ENCODE measurements around the gene OR2M5. TPM values are rescaled to one million over a fixed set of nuclear protein-coding genes. Genes with fewer than 3 reads are reported as not detected.

OR2M5 gene
- total and polyA plus RNA-seq, 7 experiments from 2014 or later: not detected

- no peak overlapping the region for H3K4me3 ChIP-seq (ENCODE audit: low read length)
- no peak overlapping the region for H3K4me3 Mint-ChIP-seq
- H3K36me3 ChIP-seq (ENCODE audit: control insufficient read depth in 2 of 3, insufficient read depth in 3 of 3, low read length in 3 of 3): no peaks in the 10 kb centered on the region
- POLR2A ChIA-PET: no interaction called here
- peaks cover 0 to 40% (median 2%) of the 10 kb centered on the region in 11 donors for H3K9me3 Mint-ChIP-seq
- DNase-seq (no peak), ATAC-seq (no peak)
- H3K27ac ChIP-seq (ENCODE audit: low read depth, low read length): no peak overlapping the region
- H3K27ac Mint-ChIP-seq: no peak overlapping the region
- peaks cover 0 to 2% (median 0%) of the 10 kb centered on the region in 5 donors for H3K27me3 Mint-ChIP-seq
- H3K27me3 ChIP-seq (ENCODE audit: control insufficient read depth in 2 of 2, insufficient read depth in 2 of 2, low read length in 2 of 2): no peaks in the 10 kb centered on the region
- no peaks in the 10 kb centered on the region for H3K4me1 ChIP-seq (ENCODE audit: control insufficient read depth in 2 of 2, insufficient read depth in 2 of 2, low read length in 2 of 2)
- no peaks in the 10 kb centered on the region for H3K36me3 Mint-ChIP-seq
- CTCF ChIA-PET: no interaction called here
- H3K4me1 Mint-ChIP-seq: no peaks in the 10 kb centered on the region
- no peaks in the 10 kb centered on the region for H3K9me3 ChIP-seq (ENCODE audit: control insufficient read depth in 2 of 3, low read length in 3 of 3)
- intact Hi-C loops (cut with micrococcal nuclease): no loop called here
These were observed 8.1 kb upstream of the OR2M5 start for GRCh38 chr1:248136811-248137210.

GRCh38 chr1:248140846-248141245 lies 4.1 kb upstream of the OR2M5 start:
- DNase-seq (no peak), ATAC-seq (no peak)
- H3K36me3 ChIP-seq (ENCODE audit: control insufficient read depth in 2 of 3, insufficient read depth in 3 of 3, low read length in 3 of 3): no peaks in the 10 kb centered on the region
- Mint-ChIP-seq H3K4me1 (no peaks in the 10 kb centered on the region), H3K27ac (no peak overlapping the region), H3K4me3 (no peak overlapping the region), H3K27me3 (peaks cover 0 to 12% (median 0%) of the 10 kb centered on the region in 5 donors), H3K9me3 (peaks cover 0 to 14% (median 3%) of the 10 kb centered on the region in 11 donors), H3K36me3 (no peaks in the 10 kb centered on the region)
- no peaks in the 10 kb centered on the region for H3K9me3 ChIP-seq (ENCODE audit: control insufficient read depth in 2 of 3, low read length in 3 of 3)
- H3K27ac ChIP-seq (ENCODE audit: low read depth, low read length): no peak overlapping the region
- H3K27me3 ChIP-seq (ENCODE audit: control insufficient read depth in 2 of 2, insufficient read depth in 2 of 2, low read length in 2 of 2): peaks cover 0 to 3% of the 10 kb centered on the region in 2 donors
- no peaks in the 10 kb centered on the region for H3K4me1 ChIP-seq (ENCODE audit: control insufficient read depth in 2 of 2, insufficient read depth in 2 of 2, low read length in 2 of 2)
- H3K4me3 ChIP-seq (ENCODE audit: low read length): no peak overlapping the region
- intact Hi-C loops (cut with micrococcal nuclease): no loop called here
- ChIA-PET POLR2A (no interaction called here), CTCF (no interaction called here)

- no peak overlapping the region for H3K27ac Mint-ChIP-seq
- H3K9me3 Mint-ChIP-seq: peaks cover 0 to 29% (median 10%) of the 10 kb centered on the region in 11 donors
- CTCF ChIA-PET: no interaction called here
- POLR2A ChIA-PET: no interaction called here
- DNase-seq (no peak), ATAC-seq (no peak)
- intact Hi-C loops (cut with micrococcal nuclease): no loop called here
- Histone ChIP-seq H3K36me3 (ENCODE audit: control insufficient read depth in 2 of 3, insufficient read depth in 3 of 3, low read length in 3 of 3) (no peaks in the 10 kb centered on the region), H3K9me3 (ENCODE audit: control insufficient read depth in 2 of 3, low read length in 3 of 3) (no peaks in the 10 kb centered on the region), H3K27ac (ENCODE audit: low read depth, low read length) (no peak overlapping the region), H3K27me3 (ENCODE audit: control insufficient read depth in 2 of 2, insufficient read depth in 2 of 2, low read length in 2 of 2) (peaks cover 0 to 3% of the 10 kb centered on the region in 2 donors), H3K4me3 (ENCODE audit: low read length) (no peak overlapping the region), H3K4me1 (ENCODE audit: control insufficient read depth in 2 of 2, insufficient read depth in 2 of 2, low read length in 2 of 2) (no peaks in the 10 kb centered on the region)
- peaks cover 0 to 12% (median 0%) of the 10 kb centered on the region in 5 donors for H3K27me3 Mint-ChIP-seq
- no peak overlapping the region for H3K4me3 Mint-ChIP-seq
- H3K36me3 Mint-ChIP-seq: no peaks in the 10 kb centered on the region
- no peaks in the 10 kb centered on the region for H3K4me1 Mint-ChIP-seq
These were observed 1.6 kb upstream of the OR2M5 start for GRCh38 chr1:248143311-248143710.

GRCh38 chr1:248152056-248152827 lies 7.3 kb downstream of the OR2M5 start:
- no peak overlapping the region for H3K27ac ChIP-seq (ENCODE audit: low read depth, low read length)
- POLR2A ChIA-PET: no interaction called here
- H3K27me3 Mint-ChIP-seq: peaks cover 0 to 10% (median 0%) of the 10 kb centered on the region in 5 donors
- H3K9me3 Mint-ChIP-seq: peaks cover 0 to 18% (median 6%) of the 10 kb centered on the region in 11 donors
- ATAC-seq: no peak
- H3K27me3 ChIP-seq (ENCODE audit: control insufficient read depth in 2 of 2, insufficient read depth in 2 of 2, low read length in 2 of 2): no peaks in the 10 kb centered on the region
- no peak overlapping the region for H3K4me3 ChIP-seq (ENCODE audit: low read length)
- CTCF ChIA-PET: no interaction called here
- DNase-seq: no peak
- H3K36me3 Mint-ChIP-seq: no peaks in the 10 kb centered on the region
- no peaks in the 10 kb centered on the region for H3K9me3 ChIP-seq (ENCODE audit: control insufficient read depth in 2 of 3, low read length in 3 of 3)
- H3K4me1 Mint-ChIP-seq: no peaks in the 10 kb centered on the region
- H3K36me3 ChIP-seq (ENCODE audit: control insufficient read depth in 2 of 3, insufficient read depth in 3 of 3, low read length in 3 of 3): no peaks in the 10 kb centered on the region
- no peak overlapping the region for H3K27ac Mint-ChIP-seq
- H3K4me1 ChIP-seq (ENCODE audit: control insufficient read depth in 2 of 2, insufficient read depth in 2 of 2, low read length in 2 of 2): no peaks in the 10 kb centered on the region
- intact Hi-C loops (cut with micrococcal nuclease): no loop called here
- no peak overlapping the region for H3K4me3 Mint-ChIP-seq

DNA sequence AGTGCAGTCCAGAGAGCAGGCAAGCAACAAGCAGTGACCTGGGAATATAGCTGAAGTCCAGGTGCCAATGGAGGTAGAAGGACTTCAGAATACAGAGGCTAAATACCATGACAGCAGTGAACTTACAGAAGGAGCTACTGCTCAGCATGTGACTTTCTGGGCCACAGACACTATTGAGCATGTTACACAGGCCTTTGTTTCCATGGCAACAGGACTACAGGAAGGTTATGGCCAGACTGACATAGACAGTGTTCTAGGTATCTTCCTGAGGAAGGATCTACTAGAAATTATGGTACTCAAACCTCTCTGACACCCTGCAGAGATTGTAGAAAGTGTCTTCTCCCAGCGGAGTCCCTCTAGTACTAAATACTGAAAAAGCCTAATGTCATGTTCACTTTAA lies 11.0 kb downstream of the OR2M5 start:
- no peaks in the 10 kb centered on the region for H3K9me3 ChIP-seq (ENCODE audit: control insufficient read depth in 2 of 3, low read length in 3 of 3)
- Mint-ChIP-seq H3K4me3 (no peak overlapping the region), H3K36me3 (no peaks in the 10 kb centered on the region), H3K27me3 (peaks cover 0 to 13% (median 3%) of the 10 kb centered on the region in 5 donors), H3K4me1 (no peaks in the 10 kb centered on the region), H3K9me3 (peaks cover 0 to 5% (median 0%) of the 10 kb centered on the region in 11 donors), H3K27ac (no peak overlapping the region)
- no peaks in the 10 kb centered on the region for H3K36me3 ChIP-seq (ENCODE audit: control insufficient read depth in 2 of 3, insufficient read depth in 3 of 3, low read length in 3 of 3)
- CTCF ChIA-PET: no interaction called here
- no peaks in the 10 kb centered on the region for H3K4me1 ChIP-seq (ENCODE audit: control insufficient read depth in 2 of 2, insufficient read depth in 2 of 2, low read length in 2 of 2)
- intact Hi-C loops (cut with micrococcal nuclease): no loop called here
- no peaks in the 10 kb centered on the region for H3K27me3 ChIP-seq (ENCODE audit: control insufficient read depth in 2 of 2, insufficient read depth in 2 of 2, low read length in 2 of 2)
- POLR2A ChIA-PET: no interaction called here
- no peak overlapping the region for H3K27ac ChIP-seq (ENCODE audit: low read depth, low read length)
- ATAC-seq (no peak), DNase-seq (no peak)
- H3K4me3 ChIP-seq (ENCODE audit: low read length): no peak overlapping the region

DNA sequence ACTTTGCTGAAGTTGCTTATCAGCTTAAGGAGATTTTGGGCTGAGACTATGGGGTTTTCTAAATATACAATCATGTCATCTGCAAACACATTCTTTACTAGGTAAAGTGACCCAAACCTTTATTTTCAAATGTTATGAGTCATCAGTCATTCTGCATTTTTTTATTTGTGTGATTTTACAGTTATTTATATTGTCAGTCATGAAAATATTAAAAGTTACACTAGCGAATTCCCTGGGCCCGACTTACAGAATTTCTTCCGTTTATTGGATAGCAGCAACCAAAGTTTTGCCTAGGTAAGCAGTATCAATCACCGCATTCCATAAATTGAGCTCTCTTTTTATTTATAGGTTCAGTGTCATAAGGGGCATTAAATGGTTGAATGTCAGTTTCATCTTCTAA lies 13.8 kb downstream of the OR2M5 start:
- Mint-ChIP-seq H3K4me3 (no peak overlapping the region), H3K36me3 (no peaks in the 10 kb centered on the region), H3K9me3 (peaks cover 0 to 5% (median 0%) of the 10 kb centered on the region in 11 donors), H3K27me3 (peaks cover 0 to 8% (median 0%) of the 10 kb centered on the region in 5 donors), H3K4me1 (no peaks in the 10 kb centered on the region), H3K27ac (no peak overlapping the region)
- ChIA-PET POLR2A (no interaction called here), CTCF (no interaction called here)
- DNase-seq: no peak
- H3K4me3 ChIP-seq (ENCODE audit: low read length): no peak overlapping the region
- no peak for ATAC-seq
- intact Hi-C loops (cut with micrococcal nuclease): no loop called here
- no peaks in the 10 kb centered on the region for H3K9me3 ChIP-seq (ENCODE audit: control insufficient read depth in 2 of 3, low read length in 3 of 3)
- H3K36me3 ChIP-seq (ENCODE audit: control insufficient read depth in 2 of 3, insufficient read depth in 3 of 3, low read length in 3 of 3): no peaks in the 10 kb centered on the region
- no peaks in the 10 kb centered on the region for H3K27me3 ChIP-seq (ENCODE audit: control insufficient read depth in 2 of 2, insufficient read depth in 2 of 2, low read length in 2 of 2)
- H3K27ac ChIP-seq (ENCODE audit: low read depth, low read length): no peak overlapping the region
- no peaks in the 10 kb centered on the region for H3K4me1 ChIP-seq (ENCODE audit: control insufficient read depth in 2 of 2, insufficient read depth in 2 of 2, low read length in 2 of 2)

GRCh38 chr1:248164031-248164430 lies 19.1 kb downstream of the OR2M5 start:
- Mint-ChIP-seq H3K4me3 (no peak overlapping the region), H3K27ac (no peak overlapping the region), H3K36me3 (no peaks in the 10 kb centered on the region), H3K4me1 (no peaks in the 10 kb centered on the region), H3K27me3 (peaks cover 0 to 4% (median 3%) of the 10 kb centered on the region in 5 donors), H3K9me3 (peaks cover 0 to 9% (median 1%) of the 10 kb centered on the region in 11 donors)
- no peak for DNase-seq
- Histone ChIP-seq H3K27ac (ENCODE audit: low read depth, low read length) (no peak overlapping the region), H3K36me3 (ENCODE audit: control insufficient read depth in 2 of 3, insufficient read depth in 3 of 3, low read length in 3 of 3) (no peaks in the 10 kb centered on the region), H3K27me3 (ENCODE audit: control insufficient read depth in 2 of 2, insufficient read depth in 2 of 2, low read length in 2 of 2) (no peaks in the 10 kb centered on the region), H3K4me1 (ENCODE audit: control insufficient read depth in 2 of 2, insufficient read depth in 2 of 2, low read length in 2 of 2) (no peaks in the 10 kb centered on the region), H3K4me3 (ENCODE audit: low read length) (no peak overlapping the region), H3K9me3 (ENCODE audit: control insufficient read depth in 2 of 3, low read length in 3 of 3) (no peaks in the 10 kb centered on the region)
- intact Hi-C loops (cut with micrococcal nuclease): no loop called here
- POLR2A ChIA-PET: no interaction called here
- CTCF ChIA-PET: no interaction called here
- ATAC-seq: no peak

All from naive thymus-derived CD4-positive, alpha-beta T cell (primary cell).